ENCODE measurements around the gene MAZ.
"Not testable (repeated sequence)": the region's sequence is repeated elsewhere in the genome, so short reads cannot be mapped to it uniquely, and the experiment has no call there.

The MAZ gene

GRCh38 chr16:29770250-29770929, 35.9 kb upstream of the MAZ start:
- Histone ChIP-seq H3K4me3 (ENCODE audit: low read length) (no peak overlapping the region), H3K9me3 (ENCODE audit: control insufficient read depth, low read length) (no peaks in the 10 kb centered on the region), H3K9ac (ENCODE audit: low read length) (no peak overlapping the region), H3K4me1 (ENCODE audit: control insufficient read depth, insufficient read depth, low read length) (peaks cover 10% of the 10 kb centered on the region), H3K36me3 (ENCODE audit: control insufficient read depth, insufficient read depth, low read length) (no peaks in the 10 kb centered on the region), H3K27me3 (ENCODE audit: control insufficient read depth, insufficient read depth, low read length) (no peaks in the 10 kb centered on the region)

GRCh38 chr16:29772330-29772729, 34.0 kb upstream of the MAZ start:
- not testable (repeated sequence) for H3K4me3 ChIP-seq (ENCODE audit: low read length); H3K27me3 ChIP-seq (ENCODE audit: control insufficient read depth, insufficient read depth, low read length); H3K36me3 ChIP-seq (ENCODE audit: control insufficient read depth, insufficient read depth, low read length); H3K4me1 ChIP-seq (ENCODE audit: control insufficient read depth, insufficient read depth, low read length); H3K9me3 ChIP-seq (ENCODE audit: control insufficient read depth, low read length); H3K9ac ChIP-seq (ENCODE audit: low read length)

- Histone ChIP-seq H3K4me1 (ENCODE audit: control insufficient read depth, insufficient read depth, low read length) (peaks cover 12% of the 10 kb centered on the region), H3K9me3 (ENCODE audit: control insufficient read depth, low read length) (no peaks in the 10 kb centered on the region), H3K27me3 (ENCODE audit: control insufficient read depth, insufficient read depth, low read length) (no peaks in the 10 kb centered on the region), H3K9ac (ENCODE audit: low read length) (no peak overlapping the region), H3K36me3 (ENCODE audit: control insufficient read depth, insufficient read depth, low read length) (no peaks in the 10 kb centered on the region), H3K4me3 (ENCODE audit: low read length) (no peak overlapping the region)
Observed at GRCh38 chr16:29774730-29775129, 31.6 kb upstream of the MAZ start.

- Histone ChIP-seq H3K9ac (ENCODE audit: low read length) (no peak overlapping the region), H3K27me3 (ENCODE audit: control insufficient read depth, insufficient read depth, low read length) (no peaks in the 10 kb centered on the region), H3K9me3 (ENCODE audit: control insufficient read depth, low read length) (no peaks in the 10 kb centered on the region), H3K36me3 (ENCODE audit: control insufficient read depth, insufficient read depth, low read length) (no peaks in the 10 kb centered on the region), H3K4me1 (ENCODE audit: control insufficient read depth, insufficient read depth, low read length) (peaks cover 7% of the 10 kb centered on the region), H3K4me3 (ENCODE audit: low read length) (no peak overlapping the region)
Observed at GRCh38 chr16:29775742-29776408, 30.5 kb upstream of the MAZ start.

- no peak within 1 kb of the TSS for H3K4me3 ChIP-seq (ENCODE audit: low read length)
- no peaks in the 10 kb centered on the region for H3K9me3 ChIP-seq (ENCODE audit: control insufficient read depth, low read length)
- no peaks in the 10 kb centered on the region for H3K36me3 ChIP-seq (ENCODE audit: control insufficient read depth, insufficient read depth, low read length)
- no peak within 1 kb of the TSS for H3K9ac ChIP-seq (ENCODE audit: low read length)
- no peaks in the 10 kb centered on the region for H3K27me3 ChIP-seq (ENCODE audit: control insufficient read depth, insufficient read depth, low read length)
- peaks cover 7% of the 10 kb centered on the region for H3K4me1 ChIP-seq (ENCODE audit: control insufficient read depth, insufficient read depth, low read length)
Observed at GRCh38 chr16:29777576-29778350, 28.6 kb upstream of the MAZ start, which contains the start of gene ZG16. ZG16 (plus strand) TSS chr16:29778256; CDS start chr16:29779267, 1,011 bp downstream.

GRCh38 chr16:29779474-29779873, 26.9 kb upstream of the MAZ start:
- Histone ChIP-seq H3K27me3 (ENCODE audit: control insufficient read depth, insufficient read depth, low read length) (no peaks in the 10 kb centered on the region), H3K9ac (ENCODE audit: low read length) (no peak overlapping the region), H3K4me1 (ENCODE audit: control insufficient read depth, insufficient read depth, low read length) (peaks cover 7% of the 10 kb centered on the region), H3K4me3 (ENCODE audit: low read length) (no peak overlapping the region), H3K9me3 (ENCODE audit: control insufficient read depth, low read length) (no peaks in the 10 kb centered on the region), H3K36me3 (ENCODE audit: control insufficient read depth, insufficient read depth, low read length) (no peaks in the 10 kb centered on the region)

GRCh38 chr16:29783094-29783953, 23.0 kb upstream of the MAZ start:
- H3K4me3 ChIP-seq (ENCODE audit: low read length); H3K27me3 ChIP-seq (ENCODE audit: control insufficient read depth, insufficient read depth, low read length); H3K9me3 ChIP-seq (ENCODE audit: control insufficient read depth, low read length); H3K9ac ChIP-seq (ENCODE audit: low read length); H3K4me1 ChIP-seq (ENCODE audit: control insufficient read depth, insufficient read depth, low read length); H3K36me3 ChIP-seq (ENCODE audit: control insufficient read depth, insufficient read depth, low read length): not testable (repeated sequence)

GRCh38 chr16:29784157-29784556, 22.2 kb upstream of the MAZ start:
- Histone ChIP-seq H3K4me1 (ENCODE audit: control insufficient read depth, insufficient read depth, low read length) (no peaks in the 10 kb centered on the region), H3K4me3 (ENCODE audit: low read length) (no peak overlapping the region), H3K9me3 (ENCODE audit: control insufficient read depth, low read length) (no peaks in the 10 kb centered on the region), H3K36me3 (ENCODE audit: control insufficient read depth, insufficient read depth, low read length) (no peaks in the 10 kb centered on the region), H3K27me3 (ENCODE audit: control insufficient read depth, insufficient read depth, low read length) (no peaks in the 10 kb centered on the region), H3K9ac (ENCODE audit: low read length) (no peak overlapping the region)

- Histone ChIP-seq H3K4me3 (ENCODE audit: low read length) (no peak overlapping the region), H3K9me3 (ENCODE audit: control insufficient read depth, low read length) (no peaks in the 10 kb centered on the region), H3K27me3 (ENCODE audit: control insufficient read depth, insufficient read depth, low read length) (no peaks in the 10 kb centered on the region), H3K9ac (ENCODE audit: low read length) (no peak overlapping the region), H3K36me3 (ENCODE audit: control insufficient read depth, insufficient read depth, low read length) (no peaks in the 10 kb centered on the region), H3K4me1 (ENCODE audit: control insufficient read depth, insufficient read depth, low read length) (no peaks in the 10 kb centered on the region)
Observed at GRCh38 chr16:29784901-29785500, 21.3 kb upstream of the MAZ start.

GRCh38 chr16:29787155-29787554, 19.2 kb upstream of the MAZ start:
- H3K27me3 ChIP-seq (ENCODE audit: control insufficient read depth, insufficient read depth, low read length); H3K4me1 ChIP-seq (ENCODE audit: control insufficient read depth, insufficient read depth, low read length); H3K9me3 ChIP-seq (ENCODE audit: control insufficient read depth, low read length): not testable (repeated sequence)

GRCh38 chr16:29789775-29790182, 16.6 kb upstream of the MAZ start:
- no peaks in the 10 kb centered on the region for H3K9me3 ChIP-seq (ENCODE audit: control insufficient read depth, low read length)
- H3K4me3 ChIP-seq (ENCODE audit: low read length): peak overlapping the region; percentile 48
- no peaks in the 10 kb centered on the region for H3K36me3 ChIP-seq (ENCODE audit: control insufficient read depth, insufficient read depth, low read length)
- no peaks in the 10 kb centered on the region for H3K27me3 ChIP-seq (ENCODE audit: control insufficient read depth, insufficient read depth, low read length)
- H3K4me1 ChIP-seq (ENCODE audit: control insufficient read depth, insufficient read depth, low read length): no peaks in the 10 kb centered on the region
- H3K9ac ChIP-seq (ENCODE audit: low read length): peak overlapping the region; percentile 79

More at GRCh38 chr16:29787155-29787554, 19.2 kb upstream of the MAZ start:
- H3K36me3 ChIP-seq (ENCODE audit: control insufficient read depth, insufficient read depth, low read length); H3K4me3 ChIP-seq (ENCODE audit: low read length); H3K9ac ChIP-seq (ENCODE audit: low read length): not testable (repeated sequence)
